Heart right ventricle (tissue), 16 donors: ENCODE data around the gene DUSP22. TPM values are rescaled to one million over a fixed set of nuclear protein-coding genes. Genes with fewer than 3 reads are reported as not detected.
"Not testable (repeated sequence)": the region's sequence is repeated elsewhere in the genome, so short reads cannot be mapped to it uniquely, and the experiment has no call there.

Source experiments
- ATAC-seq, 8 donors: fragments of 200-7000 bp; cut with Tn5 transposase; one replicate each; pipeline ENCODE4 v1.9.1; 2020; ENCODE audit warnings: mild to moderate bottlenecking in 8 of 8, moderate library complexity in 8 of 8, moderate number of reproducible peaks in 1 of 8
- DNase-seq, 2 donors: peaks; one replicate each; pipeline ENCODE4 v3.0.0-alpha.2; 2020
- H3K27ac ChIP-seq, 10 donors: fragments of 200-600 bp; sonication (generic) in 2 of 10; one replicate each; pipeline versions ENCODE4 v1.5.0 to v1.8.0; 2020 to 2022; ENCODE audit warnings: mild to moderate bottlenecking in 3 of 10
- H3K27me3 ChIP-seq, 7 donors: fragments of 200-600 bp; one replicate each; pipeline ENCODE4 v1.8.0; 2021 to 2022; ENCODE audit warnings: mild to moderate bottlenecking in 2 of 7
- H3K36me3 ChIP-seq, 9 donors: fragments of 200-600 bp; sonication (generic) in 1 of 9; one replicate each; pipeline versions ENCODE4 v1.5.0 to v1.8.0; 2020 to 2022; ENCODE audit warnings: mild to moderate bottlenecking in 2 of 9
- H3K4me1 ChIP-seq, 9 donors: fragments of 200-600 bp; sonication (generic) in 1 of 9; one replicate each; pipeline versions ENCODE4 v1.5.0 to v1.8.0; 2020 to 2022; ENCODE audit warnings: mild to moderate bottlenecking in 4 of 9
- H3K4me3 ChIP-seq, 10 donors: fragments of 200-600 bp; sonication (generic) in 2 of 10; one replicate each; pipeline versions ENCODE4 v1.5.0 to v1.8.0; 2020 to 2022; ENCODE audit warnings: mild to moderate bottlenecking in 7 of 10, moderate library complexity in 2 of 10
- H3K9me3 ChIP-seq, 11 donors: fragments of 200-600 bp in 10 of 11; sonication (generic) in 2 of 11; one replicate each; pipeline versions ENCODE4 v1.5.0 to v1.8.0; 2013 to 2022; ENCODE audit warnings: mild to moderate bottlenecking in 2 of 11, control low read depth in 1 of 11, moderate library complexity in 1 of 11
- CTCF ChIP-seq, 9 donors: fragments of 200-600 bp; sonication (generic) in 2 of 9; IDR thresholded peaks; one replicate each; pipeline versions ENCODE4 v1.5.0 to v1.8.0; 2021 to 2022; ENCODE audit warnings: antibody characterized with exemption in 9 of 9, mild to moderate bottlenecking in 5 of 9, moderate library complexity in 1 of 9
- WGBS, 2 donors: extraction: QIAGEN DNeasy Blood & Tissue Kit; methylation state at CpG; one replicate each; pipeline ENCODE4 v1.1.7; 2013; ENCODE audit warnings: inconsistent platforms in 1 of 2; 5-methylcytosine and 5-hydroxymethylcytosine counted together
- intact Hi-C, 10 donors: fragments of 100-400 bp; cut with DNase I; formaldehyde crosslinking; loops; one replicate each; pipeline versions ENCODE4 v1.11.1 to v1.14.2; 2022
- polyA plus RNA-seq, 2 donors: library from polyadenylated mRNA; stranded (reverse); fragments of 200-250 nt; gene quantifications; one replicate each; pipeline ENCODE4 v1.2.3, GENCODE V29; 2013
- total RNA-seq, 10 donors: library from RNA; stranded (reverse); fragmentation: NEBNext Ultra II Directional in 3 of 10; extraction: Animal tissue kit (Norgen Biotek cat#: 25700) in 3 of 10; gene quantifications; one replicate each; pipeline versions ENCODE4 v1.2.1 to v1.2.4, GENCODE V29; 2021 to 2023
- donor health status: Arrhythmogenic right ventricular cardiomyopathy.
- donor health status: ischemic (EF 13 %, LVEDD 7.1; RV severe dilation, severe dysfunction).
- donor health status: healthy with polysubstance abuse.
- donor health status: DM: no; HTN: yes; CAD: no.
- donor health status: DM: no; HTN: no; CAD: no.
- donor health status: ischemic (EF 25% LVEDD 6.9; RV normal size, moderate dysfunction).
- donor health status: ischemic (EF 25% LVEDD 5.7; RV mildly dilated, moderate dysfunction).
- donor health status: healthy.
- donor health status: DM: yes; HTN: yes; CAD: no.
- donor health status: Ischemic cardiomyopathy.
- donor health status: ischemic (EF 35%, LVEDD 5.7; RV mildly dilated, moderate dysfunction).
- donor health status: nonischemic (EF 11% LVEDD 7.7; RV severe dilation, severe dysfunction).
- donor health status: DM: yes; HTN: yes; CAD: no.
- donor health status: PGD.
- donor health status: ischemic (EF 29% LVEDD 5.4; RV normal size, mild dysfunction).
- donor health status: nonischemic (EF 23%, LVEDD 6.1; RV moderate dilation, normal function).

Gene DUSP22
- total and polyA plus RNA-seq, 12 donors = 32.0 to 70.4 (median 51.9) TPM

GRCh38 chr6:369559-370431, 77.5 kb downstream of the DUSP22 start:
- H3K36me3 ChIP-seq = no peaks in the 10 kb centered on the region
- H3K4me1 ChIP-seq = peaks cover 0 to 10% (median 7%) of the 10 kb centered on the region in 9 donors
- no peak overlapping the region for H3K27ac ChIP-seq
- peaks cover 0 to 69% (median 59%) of the 10 kb centered on the region in 7 donors for H3K27me3 ChIP-seq
- intact Hi-C loops = loop anchor here in 1 of 10 donors (5.0 kb wide), 1 partner anchor 177 kb away; no protein-coding TSS in a partner anchor
- WGBS, 2 donors = 80 to 86% methylated on average over 13 of the region's 13 CpGs
- ATAC-seq (no peak), DNase-seq (no peak)
- TF ChIP-seq CTCF (IDR thresholded peaks at IDR 0.05) = no peak
- no peaks in the 10 kb centered on the region for H3K9me3 ChIP-seq
- H3K4me3 ChIP-seq = no peak overlapping the region

- Histone ChIP-seq H3K4me3 (no peak overlapping the region), H3K36me3 (no peaks in the 10 kb centered on the region), H3K9me3 (no peaks in the 10 kb centered on the region), H3K27me3 (peaks cover 0 to 77% (median 66%) of the 10 kb centered on the region in 7 donors), H3K27ac (no peak overlapping the region), H3K4me1 (peaks cover 0 to 10% (median 7%) of the 10 kb centered on the region in 9 donors)
- 72 to 79% methylated on average over 6 of the region's 6 CpGs for WGBS, 2 donors
- ATAC-seq = no peak
- intact Hi-C loops = loop anchor here in 1 of 10 donors (5.0 kb wide), 1 partner anchor 178 kb away; no protein-coding TSS in a partner anchor
- DNase-seq = no peak
- TF ChIP-seq CTCF (IDR thresholded peaks at IDR 0.05) = no peak
These were observed 78.3 kb downstream of the DUSP22 start for GRCh38 chr6:370555-370954.

DNA sequence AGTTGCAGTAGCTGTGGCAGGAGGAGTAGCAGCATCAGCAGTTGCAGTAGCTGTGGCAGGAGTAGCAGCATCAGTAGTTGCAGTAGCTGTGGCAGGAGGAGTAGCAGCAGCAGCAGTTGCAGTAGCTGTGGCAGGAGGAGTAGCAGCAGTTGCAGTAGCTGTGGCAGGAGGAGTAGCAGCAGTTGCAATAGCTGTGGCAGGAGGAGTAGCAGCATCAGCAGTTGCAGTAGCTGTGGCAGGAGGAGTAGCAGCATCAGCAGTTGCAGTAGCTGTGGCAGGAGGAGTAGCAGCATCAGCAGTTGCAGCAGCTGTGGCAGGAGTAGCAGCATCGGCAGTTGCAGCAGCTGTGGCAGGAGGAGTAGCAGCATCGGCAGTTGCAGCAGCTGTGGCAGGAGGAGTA, 79.6 kb downstream of the DUSP22 start:
- H3K9me3 ChIP-seq = not testable (repeated sequence)
- 88% methylated on average over 2 of the region's 2 CpGs for WGBS, 2 donors
- peaks cover 0 to 80% (median 72%) of the 10 kb centered on the region in 7 donors for H3K27me3 ChIP-seq

DNA sequence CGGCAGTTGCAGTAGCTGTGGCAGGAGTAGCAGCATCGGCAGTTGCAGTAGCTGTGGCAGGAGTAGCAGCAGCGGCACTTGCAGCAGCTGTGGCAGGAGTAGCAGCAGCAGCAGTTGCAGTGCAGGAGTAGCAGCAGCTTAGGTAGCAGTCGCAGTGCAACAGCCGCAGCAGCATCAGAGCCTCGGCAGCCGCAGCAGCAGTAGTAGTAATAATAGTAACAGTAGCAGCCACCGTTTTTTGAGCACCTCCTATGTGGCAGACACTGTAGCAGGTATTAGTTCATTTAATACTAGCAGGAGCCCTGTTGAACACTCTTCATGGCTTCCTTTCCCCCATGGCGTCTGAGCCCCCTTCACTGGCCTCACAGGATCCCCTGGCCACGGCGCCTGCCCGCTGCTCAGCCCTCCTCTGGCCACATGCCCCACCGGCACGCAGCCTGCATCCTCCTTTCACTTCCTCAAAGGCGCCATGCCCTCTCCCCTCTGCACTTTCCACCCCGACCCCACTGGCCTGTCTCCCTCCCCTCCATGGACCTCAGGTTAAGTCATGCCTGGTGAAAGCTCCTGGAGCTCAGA, 80.1 kb downstream of the DUSP22 start:
- H3K9me3 ChIP-seq = no peaks in the 10 kb centered on the region
- DNase-seq (no peak), ATAC-seq (peak in 1 of 8 donors; percentile 36)
- no peak overlapping the region for H3K4me3 ChIP-seq
- peaks cover 0 to 84% (median 68%) of the 10 kb centered on the region in 7 donors for H3K27me3 ChIP-seq
- no peaks in the 10 kb centered on the region for H3K36me3 ChIP-seq
- TF ChIP-seq CTCF (IDR thresholded peaks at IDR 0.05) = no peak
- WGBS, 2 donors = 71 to 77% methylated on average over 16 of the region's 16 CpGs
- H3K4me1 ChIP-seq = peaks cover 0 to 10% (median 7%) of the 10 kb centered on the region in 9 donors
- intact Hi-C loops = loop anchor here in 2 of 10 donors (2.0 to 5.0 kb wide), 2 partner anchors 180 to 184 kb away; no protein-coding TSS in a partner anchor
- H3K27ac ChIP-seq = no peak overlapping the region

More for the DNA sequence above, 79.6 kb downstream of the DUSP22 start:
- not testable (repeated sequence) for DNase-seq, H3K36me3 ChIP-seq, H3K4me3 ChIP-seq, ATAC-seq, H3K4me1 ChIP-seq, H3K27ac ChIP-seq
- intact Hi-C loops = loop anchor here in 2 of 10 donors (2.0 to 5.0 kb wide), 2 partner anchors 180 to 183 kb away; no protein-coding TSS in a partner anchor
